Neural cell (in vitro differentiated cells): ENCODE results near the gene MMP13. TPM values are rescaled to one million over a fixed set of nuclear protein-coding genes. Genes with fewer than 3 reads are reported as not detected.

Source experiments
- H2AFZ ChIP-seq: fragments of 200-600, 300-800 bp; sonication (generic), shearing (Covaris generic); 2 replicates; pipeline ENCODE4 v1.6.0; 2014; ENCODE audit warnings: low read depth, mild to moderate bottlenecking, antibody characterized with exemption, low read length, moderate library complexity
- H3F3A ChIP-seq: fragments of 200-600 bp; shearing (Covaris generic); 2 replicates; pipeline ENCODE4 v1.6.1; 2016; ENCODE audit warnings: mild to moderate bottlenecking, moderate library complexity, mixed read lengths, antibody characterized with exemption, low read length; ENCODE audit not compliant: insufficient read depth, poor library complexity, severe bottlenecking
- H3K27ac ChIP-seq: fragments of 200-600, 300-800 bp; sonication (generic), shearing (Covaris generic); 2 replicates; pipeline ENCODE4 v1.5.1; 2014; ENCODE audit warnings: mild to moderate bottlenecking, low read length, moderate library complexity
- H3K27me3 ChIP-seq: fragments of 300-800, 200-600 bp; sonication (generic), shearing (Covaris generic); 2 replicates; pipeline ENCODE4 v1.6.0; 2014; ENCODE audit warnings: mild to moderate bottlenecking, low read depth, low read length, moderate library complexity; ENCODE audit not compliant: insufficient read depth
- H3K36me3 ChIP-seq: fragments of 300-800, 200-600 bp; sonication (generic), shearing (Covaris generic); 2 replicates; pipeline ENCODE4 v1.5.1; 2014; ENCODE audit warnings: mild to moderate bottlenecking, antibody characterized with exemption, low read length, moderate library complexity; ENCODE audit not compliant: insufficient read depth
- H3K4me2 ChIP-seq: fragments of 300-800, 200-600 bp; sonication (generic), shearing (Covaris generic); 2 replicates; pipeline ENCODE4 v1.6.0; 2014; ENCODE audit warnings: mild to moderate bottlenecking, low read length
- H3K4me3 ChIP-seq: fragments of 300-800, 200-600 bp; sonication (generic), shearing (Covaris generic); 2 replicates; pipeline ENCODE4 v1.5.1; 2014; ENCODE audit warnings: mild to moderate bottlenecking, low read length, moderate library complexity
- H3K79me2 ChIP-seq: fragments of 200-600 bp; shearing (Covaris generic); replicated peaks from 2 replicates; pipeline ENCODE4 v1.6.0; 2014; ENCODE audit warnings: mild to moderate bottlenecking, low read length, moderate library complexity; ENCODE audit not compliant: insufficient read depth
- H3K9ac ChIP-seq: fragments of 300-800, 200-600 bp; sonication (generic), shearing (Covaris generic); 2 replicates; pipeline ENCODE4 v1.6.1; 2016; ENCODE audit warnings: mild to moderate bottlenecking, low read length, mixed read lengths
- H3K9me2 ChIP-seq: fragments of 200-600 bp; shearing (Covaris generic); 2 replicates; pipeline ENCODE4 v1.6.1; 2016; ENCODE audit warnings: mild to moderate bottlenecking, low read length, mixed read lengths; ENCODE audit not compliant: insufficient read depth
- H3K9me3 ChIP-seq: fragments of 200-600, 300-800 bp; sonication (generic), shearing (Covaris generic); 2 replicates; pipeline ENCODE4 v1.6.1; 2016; ENCODE audit warnings: mild to moderate bottlenecking, mixed run types, low read length, moderate library complexity, mixed read lengths
- H4K20me1 ChIP-seq: fragments of 200-600 bp; shearing (Covaris generic); 2 replicates; pipeline ENCODE4 v1.6.1; 2016; ENCODE audit warnings: mild to moderate bottlenecking, mixed run types; ENCODE audit not compliant: insufficient read depth
- EP300 ChIP-seq: fragments of 450-650 bp; conservative IDR thresholded peaks from 2 replicates; pipeline ENCODE4 v1.6.1; 2014; ENCODE audit warnings: antibody characterized with exemption, mild to moderate bottlenecking, moderate library complexity; ENCODE audit not compliant: poor library complexity, severe bottlenecking
- EZH2 ChIP-seq: fragments of 200-600, 300-800 bp; shearing (Covaris generic), sonication (generic); IDR thresholded peaks from 2 replicates; pipeline ENCODE4 v1.6.1; 2014; ENCODE audit warnings: antibody characterized with exemption, low read length, borderline replicate concordance, mild to moderate bottlenecking; ENCODE audit not compliant: insufficient read depth, poor library complexity, severe bottlenecking
- MXI1 ChIP-seq: fragments of 450-650 bp; conservative IDR thresholded peaks from 2 replicates; pipeline ENCODE4 v1.6.1; 2014; ENCODE audit warnings: antibody characterized with exemption, mild to moderate bottlenecking; ENCODE audit not compliant: poor library complexity, severe bottlenecking
- POLR2AphosphoS5 ChIP-seq: IDR thresholded peaks from 2 replicates; pipeline ENCODE4 v1.6.1; 2012
- RAD21 ChIP-seq: fragments of 450-650 bp; conservative IDR thresholded peaks from 2 replicates; pipeline ENCODE4 v1.6.1; 2014; ENCODE audit warnings: antibody characterized with exemption, mild to moderate bottlenecking, moderate library complexity
- SMC3 ChIP-seq: fragments of 450-650 bp; conservative IDR thresholded peaks from 2 replicates; pipeline ENCODE4 v1.6.1; 2014; ENCODE audit warnings: antibody characterized with exemption, mild to moderate bottlenecking, moderate library complexity; ENCODE audit not compliant: poor library complexity
- TAF1 ChIP-seq: IDR thresholded peaks from 2 replicates; pipeline ENCODE4 v1.6.1; 2012; ENCODE audit warnings: low read depth
- polyA plus RNA-seq: library from polyadenylated mRNA; depleted of rRNA; stranded (reverse); fragments of >200 nt; gene quantifications from 2 replicates; pipeline ENCODE4 v1.2.3, GENCODE V29; 2014
- TF ChIP-seq, protein P1 (sequence below): fragments of 450-650 bp; IDR thresholded peaks from 2 replicates; pipeline ENCODE4 v1.5.1; 2014; ENCODE audit warnings: antibody characterized with exemption, mild to moderate bottlenecking, moderate library complexity; ENCODE audit not compliant: poor library complexity, severe bottlenecking
- TF ChIP-seq, protein P2 (sequence below): IDR thresholded peaks from 2 replicates; pipeline ENCODE4 v1.6.1; 2012; ENCODE audit warnings: borderline replicate concordance

The MMP13 gene
- polyA plus RNA-seq, 1 donor from 2014 or later, result not detected

DNA sequence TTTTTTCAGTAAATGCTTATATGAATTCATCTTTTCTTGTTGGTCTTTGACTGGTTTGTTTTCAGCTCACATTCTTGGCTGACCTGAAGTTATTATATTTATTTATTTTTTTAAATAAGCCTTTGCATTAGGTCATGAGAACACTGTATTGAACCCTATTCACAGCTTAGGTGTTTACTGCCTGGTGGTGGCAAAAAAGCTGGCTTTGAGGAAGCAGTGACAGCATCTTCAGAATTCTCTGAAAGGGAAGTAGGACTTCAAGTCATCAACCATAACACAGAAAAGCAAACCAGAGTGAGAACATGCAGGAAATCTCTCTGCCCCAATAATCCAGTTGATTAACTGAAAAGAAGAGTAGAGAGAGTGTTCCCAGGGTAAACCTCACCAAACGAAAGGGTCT lies 30.3 kb upstream of the MMP13 start:
- Histone ChIP-seq H3K9me2 (no peaks in the 10 kb centered on the region), H4K20me1 (no peaks in the 10 kb centered on the region), H3F3A (no peaks in the 10 kb centered on the region), H3K79me2 (no peaks in the 10 kb centered on the region), H3K27ac (no peak overlapping the region), H3K27me3 (no peaks in the 10 kb centered on the region), H3K9ac (no peak overlapping the region), H3K4me3 (no peak overlapping the region), H3K9me3 (no peaks in the 10 kb centered on the region), H3K4me2 (no peak overlapping the region), H2AFZ (no peak overlapping the region), H3K36me3 (no peaks in the 10 kb centered on the region)
- TF ChIP-seq, protein P1, sequence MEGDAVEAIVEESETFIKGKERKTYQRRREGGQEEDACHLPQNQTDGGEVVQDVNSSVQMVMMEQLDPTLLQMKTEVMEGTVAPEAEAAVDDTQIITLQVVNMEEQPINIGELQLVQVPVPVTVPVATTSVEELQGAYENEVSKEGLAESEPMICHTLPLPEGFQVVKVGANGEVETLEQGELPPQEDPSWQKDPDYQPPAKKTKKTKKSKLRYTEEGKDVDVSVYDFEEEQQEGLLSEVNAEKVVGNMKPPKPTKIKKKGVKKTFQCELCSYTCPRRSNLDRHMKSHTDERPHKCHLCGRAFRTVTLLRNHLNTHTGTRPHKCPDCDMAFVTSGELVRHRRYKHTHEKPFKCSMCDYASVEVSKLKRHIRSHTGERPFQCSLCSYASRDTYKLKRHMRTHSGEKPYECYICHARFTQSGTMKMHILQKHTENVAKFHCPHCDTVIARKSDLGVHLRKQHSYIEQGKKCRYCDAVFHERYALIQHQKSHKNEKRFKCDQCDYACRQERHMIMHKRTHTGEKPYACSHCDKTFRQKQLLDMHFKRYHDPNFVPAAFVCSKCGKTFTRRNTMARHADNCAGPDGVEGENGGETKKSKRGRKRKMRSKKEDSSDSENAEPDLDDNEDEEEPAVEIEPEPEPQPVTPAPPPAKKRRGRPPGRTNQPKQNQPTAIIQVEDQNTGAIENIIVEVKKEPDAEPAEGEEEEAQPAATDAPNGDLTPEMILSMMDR, result no peak
- TF ChIP-seq TAF1, result no peak
- TF ChIP-seq, protein P2, sequence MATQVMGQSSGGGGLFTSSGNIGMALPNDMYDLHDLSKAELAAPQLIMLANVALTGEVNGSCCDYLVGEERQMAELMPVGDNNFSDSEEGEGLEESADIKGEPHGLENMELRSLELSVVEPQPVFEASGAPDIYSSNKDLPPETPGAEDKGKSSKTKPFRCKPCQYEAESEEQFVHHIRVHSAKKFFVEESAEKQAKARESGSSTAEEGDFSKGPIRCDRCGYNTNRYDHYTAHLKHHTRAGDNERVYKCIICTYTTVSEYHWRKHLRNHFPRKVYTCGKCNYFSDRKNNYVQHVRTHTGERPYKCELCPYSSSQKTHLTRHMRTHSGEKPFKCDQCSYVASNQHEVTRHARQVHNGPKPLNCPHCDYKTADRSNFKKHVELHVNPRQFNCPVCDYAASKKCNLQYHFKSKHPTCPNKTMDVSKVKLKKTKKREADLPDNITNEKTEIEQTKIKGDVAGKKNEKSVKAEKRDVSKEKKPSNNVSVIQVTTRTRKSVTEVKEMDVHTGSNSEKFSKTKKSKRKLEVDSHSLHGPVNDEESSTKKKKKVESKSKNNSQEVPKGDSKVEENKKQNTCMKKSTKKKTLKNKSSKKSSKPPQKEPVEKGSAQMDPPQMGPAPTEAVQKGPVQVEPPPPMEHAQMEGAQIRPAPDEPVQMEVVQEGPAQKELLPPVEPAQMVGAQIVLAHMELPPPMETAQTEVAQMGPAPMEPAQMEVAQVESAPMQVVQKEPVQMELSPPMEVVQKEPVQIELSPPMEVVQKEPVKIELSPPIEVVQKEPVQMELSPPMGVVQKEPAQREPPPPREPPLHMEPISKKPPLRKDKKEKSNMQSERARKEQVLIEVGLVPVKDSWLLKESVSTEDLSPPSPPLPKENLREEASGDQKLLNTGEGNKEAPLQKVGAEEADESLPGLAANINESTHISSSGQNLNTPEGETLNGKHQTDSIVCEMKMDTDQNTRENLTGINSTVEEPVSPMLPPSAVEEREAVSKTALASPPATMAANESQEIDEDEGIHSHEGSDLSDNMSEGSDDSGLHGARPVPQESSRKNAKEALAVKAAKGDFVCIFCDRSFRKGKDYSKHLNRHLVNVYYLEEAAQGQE, result no peak
- no peak for TF ChIP-seq MXI1
- TF ChIP-seq RAD21, result no peak
- no peak for TF ChIP-seq EZH2
- TF ChIP-seq EP300, result no peak
- no peak for TF ChIP-seq POLR2AphosphoS5
- TF ChIP-seq SMC3, result no peak

GRCh38 chr11:102983486-102983885 lies 28.0 kb upstream of the MMP13 start:
- Histone ChIP-seq H3F3A (no peaks in the 10 kb centered on the region), H3K79me2 (no peaks in the 10 kb centered on the region), H3K9me2 (no peaks in the 10 kb centered on the region), H3K36me3 (no peaks in the 10 kb centered on the region), H4K20me1 (no peaks in the 10 kb centered on the region), H2AFZ (no peak overlapping the region), H3K4me3 (no peak overlapping the region), H3K27ac (no peak overlapping the region), H3K9ac (no peak overlapping the region), H3K4me2 (no peak overlapping the region), H3K9me3 (no peaks in the 10 kb centered on the region), H3K27me3 (no peaks in the 10 kb centered on the region)
- no peak for TF ChIP-seq EP300
- TF ChIP-seq RAD21, result no peak
- TF ChIP-seq, protein P2, result no peak
- TF ChIP-seq MXI1, result no peak
- no peak for TF ChIP-seq POLR2AphosphoS5
- no peak for TF ChIP-seq EZH2
- TF ChIP-seq SMC3, result no peak
- TF ChIP-seq, protein P1, result no peak
- TF ChIP-seq TAF1, result no peak
